HCT116 (cell line): ENCODE results near the gene ANKZF1. TPM values are rescaled to one million over a fixed set of nuclear protein-coding genes. Genes with fewer than 3 reads are reported as not detected.

Experiments used
- ATAC-seq: fragments of 200-7000 bp; cut with Tn5 transposase; 2 replicates; pipeline ENCODE4 v1.9.1; 2020; ENCODE audit warnings: mild to moderate bottlenecking, moderate library complexity
- BruUV-seq: library from RNA; stranded (reverse); fragments of 400-500 nt; replicated peaks from 2 replicates; lab custom pipeline; 2021; lab: Mats Ljungman, UMichigan
- CTCF ChIA-PET: fragments of 300-600 bp; sonication (Branson Sonifier 250); formaldehyde crosslinking; loops from one replicate; lab custom pipeline; 2021; ENCODE audit warnings: antibody characterized with exemption; lab: Charles Lee
- POLR2A ChIA-PET: fragments of 300-600, 350-600 bp; sonication (Branson Sonifier 250); formaldehyde crosslinking; loops from one replicate; lab custom pipeline; 2021; ENCODE audit warnings: antibody characterized with exemption; lab: Charles Lee
- RAD21 ChIA-PET, 2 experiments: fragments of 300-600 bp; sonication (Branson Sonifier 250); formaldehyde crosslinking; loops; one replicate each; lab custom pipeline; 2023; ENCODE audit warnings: low total read pairs in 2 of 2; ENCODE audit not compliant: uncharacterized antibody in 2 of 2, unreplicated experiment in 2 of 2, low non-redundant PET in 1 of 2; lab: Charles Lee
- DNase-seq: peaks from one replicate; pipeline ENCODE4 v3.0.0-alpha.2; 2010; ENCODE audit warnings: low read depth, low spot score
- H2AFZ ChIP-seq: fragments of 200-600 bp; shearing (Covaris generic), sonication (generic); 2 replicates; pipeline ENCODE4 v1.6.1; 2017; ENCODE audit warnings: low read depth, mixed run types, mixed read lengths, antibody characterized with exemption, low read length; ENCODE audit not compliant: poor library complexity, severe bottlenecking
- H3K27ac ChIP-seq: 2 replicates; pipeline ENCODE4 v1.5.1; 2012; ENCODE audit warnings: low read depth, low read length
- H3K27me3 ChIP-seq: fragments of 200-600 bp; sonication (generic); 2 replicates; pipeline ENCODE4 v1.6.1; 2016; ENCODE audit warnings: mixed run types, low read length, mixed read lengths; ENCODE audit not compliant: insufficient read depth
- H3K36me3 ChIP-seq, 2 experiments: fragments of 200-500 bp in 1 of 2; fragments of 200-600 bp in 1 of 2; sonication (Bioruptor generic) in 1 of 2; sonication (generic) in 1 of 2; 2 replicates each; pipeline versions ENCODE4 v1.5.1 to v1.6.1; 2014 to 2016; ENCODE audit warnings: low read length in 2 of 2, inconsistent platforms in 1 of 2, mixed read lengths in 1 of 2, mixed run types in 1 of 2; ENCODE audit not compliant: insufficient read depth in 2 of 2, control insufficient read depth in 1 of 2
- H3K4me1 ChIP-seq, 2 experiments: fragments of 200-600 bp in 1 of 2; sonication (generic) in 1 of 2; 2 replicates each; pipeline versions ENCODE4 v1.5.1 to v1.6.1; 2012 to 2017; ENCODE audit warnings: low read length in 2 of 2, inconsistent platforms in 1 of 2, mild to moderate bottlenecking in 1 of 2, mixed read lengths in 1 of 2, mixed run types in 1 of 2, moderate library complexity in 1 of 2; ENCODE audit not compliant: insufficient read depth in 2 of 2, control insufficient read depth in 1 of 2
- H3K4me2 ChIP-seq: fragments of 200-600 bp; sonication (generic); 2 replicates; pipeline ENCODE4 v1.6.1; 2017; ENCODE audit warnings: mixed run types, low read length, mixed read lengths
- H3K4me3 ChIP-seq, 2 experiments: fragments of 200-600 bp in 1 of 2; sonication (generic) in 1 of 2; replicated peaks in 1 of 2; 2 replicates each; pipeline ENCODE4 v1.5.1; 2011 to 2016; ENCODE audit warnings: low read length in 2 of 2, control low read depth in 1 of 2, low read depth in 1 of 2, mild to moderate bottlenecking in 1 of 2, mixed read lengths in 1 of 2, mixed run types in 1 of 2
- H3K79me2 ChIP-seq: fragments of 200-600 bp; sonication (generic); 2 replicates; pipeline ENCODE4 v1.6.1; 2017; ENCODE audit warnings: mild to moderate bottlenecking, mixed run types, low read length, moderate library complexity, mixed read lengths; ENCODE audit not compliant: insufficient read depth
- H3K9ac ChIP-seq: fragments of 200-600 bp; sonication (generic); 2 replicates; pipeline ENCODE4 v1.6.1; 2016; ENCODE audit warnings: low read length, mixed read lengths
- H3K9me2 ChIP-seq: fragments of 200-600 bp; sonication (generic), shearing (Covaris generic); 2 replicates; pipeline ENCODE4 v1.6.1; 2017; ENCODE audit warnings: mixed run types, mild to moderate bottlenecking, moderate library complexity; ENCODE audit not compliant: insufficient read depth
- H3K9me3 ChIP-seq, 2 experiments: fragments of 200-500 bp in 1 of 2; fragments of 200-600 bp in 1 of 2; sonication (Bioruptor generic) in 1 of 2; sonication (generic) in 1 of 2; 2 replicates each; pipeline ENCODE4 v1.6.1; 2014 to 2017; ENCODE audit warnings: low read length in 2 of 2, mixed read lengths in 2 of 2, inconsistent platforms in 1 of 2, low read depth in 1 of 2, mild to moderate bottlenecking in 1 of 2, mixed run types in 1 of 2, moderate library complexity in 1 of 2; ENCODE audit not compliant: control insufficient read depth in 1 of 2, insufficient read depth in 1 of 2
- H4K20me1 ChIP-seq: fragments of 200-600 bp; sonication (generic), shearing (Covaris generic); 2 replicates; pipeline ENCODE4 v1.6.1; 2017; ENCODE audit warnings: mixed run types, mild to moderate bottlenecking, moderate library complexity; ENCODE audit not compliant: insufficient read depth
- ATF3 ChIP-seq: IDR thresholded peaks from 2 replicates; pipeline ENCODE4 v1.6.1; 2012
- CEBPB ChIP-seq: IDR thresholded peaks from 2 replicates; pipeline ENCODE4 v1.6.1; 2012; ENCODE audit warnings: low read depth
- EGR1 ChIP-seq: IDR thresholded peaks from 2 replicates; pipeline ENCODE4 v1.6.1; 2012; ENCODE audit warnings: low read depth
- ELF1 ChIP-seq: IDR thresholded peaks from 2 replicates; pipeline ENCODE4 v1.6.1; 2012; ENCODE audit warnings: low read depth, borderline replicate concordance
- EZH2 ChIP-seq: fragments of 200-600 bp; sonication (generic); IDR thresholded peaks from 2 replicates; pipeline ENCODE4 v1.6.1; 2017; ENCODE audit warnings: antibody characterized with exemption, mixed run types
- EZH2phosphoT487 ChIP-seq: fragments of 200-600 bp; IDR thresholded peaks from 2 replicates; pipeline ENCODE4 v1.6.1; 2018; ENCODE audit warnings: antibody characterized with exemption, borderline replicate concordance
- FOSL1 ChIP-seq: IDR thresholded peaks from 2 replicates; pipeline ENCODE4 v1.6.1; 2012; ENCODE audit warnings: low read depth
- JUND ChIP-seq: IDR thresholded peaks from 2 replicates; pipeline ENCODE4 v1.6.1; 2012
- POLR2A ChIP-seq: IDR thresholded peaks from 2 replicates; pipeline ENCODE4 v1.7.0; 2011; ENCODE audit warnings: borderline replicate concordance; ENCODE audit not compliant: insufficient read depth, insufficient read length; ENCODE audit errors: extremely low read depth
- POLR2AphosphoS5 ChIP-seq: IDR thresholded peaks from 2 replicates; pipeline ENCODE4 v1.6.1; 2011; ENCODE audit warnings: mild to moderate bottlenecking, low read depth, low read length, moderate library complexity
- SIN3A ChIP-seq: IDR thresholded peaks from 2 replicates; pipeline ENCODE4 v1.6.1; 2012; ENCODE audit warnings: low read depth
- SP1 ChIP-seq: IDR thresholded peaks from 2 replicates; pipeline ENCODE4 v1.6.1; 2012; ENCODE audit warnings: low read depth
- SRF ChIP-seq: IDR thresholded peaks from 2 replicates; pipeline ENCODE4 v1.6.1; 2012; ENCODE audit warnings: low read depth
- YY1 ChIP-seq: IDR thresholded peaks from 2 replicates; pipeline ENCODE4 v1.6.1; 2011; ENCODE audit warnings: low read length, low read depth, moderate library complexity, mild to moderate bottlenecking; ENCODE audit not compliant: insufficient replicate concordance; ENCODE audit errors: extremely low read depth
- ZBTB33 ChIP-seq: IDR thresholded peaks from 2 replicates; pipeline ENCODE4 v1.6.1; 2011; ENCODE audit warnings: mild to moderate bottlenecking, low read length, moderate library complexity; ENCODE audit not compliant: insufficient replicate concordance; ENCODE audit errors: extremely low read depth
- ZNF274 ChIP-seq: fragments of 200-500 bp; sonication (Bioruptor generic); IDR thresholded peaks from 2 replicates; pipeline ENCODE4 v1.6.1; 2014; ENCODE audit warnings: mild to moderate bottlenecking, low read depth, low read length, inconsistent platforms
- intact Hi-C: fragments of 100-400 bp; cut with micrococcal nuclease; formaldehyde crosslinking; loops from 2 replicates; pipeline ENCODE4 v1.10.0; 2022
- total RNA-seq: library from RNA; stranded (reverse); gene quantifications from one replicate; pipeline ENCODE4 v1.2.1, GENCODE V29; 2021; ENCODE audit not compliant: unreplicated experiment
- TF ChIP-seq, protein P1 (sequence below): IDR thresholded peaks from 2 replicates; pipeline ENCODE4 v1.6.1; 2012; ENCODE audit warnings: low read depth
- TF ChIP-seq, protein P2 (sequence below): IDR thresholded peaks from 2 replicates; pipeline ENCODE4 v1.6.1; 2012

Gene ANKZF1
- total RNA-seq, 1 experiment from 2014 or later, result 64.7 TPM

GRCh38 chr2:219261024-219261855 is 31.6 kb downstream of the ANKZF1 start:
- Histone ChIP-seq H3K9me3 (no peaks in the 10 kb centered on the region), H3K9ac (no peak overlapping the region), H3K9me2 (no peaks in the 10 kb centered on the region), H2AFZ (no peak overlapping the region), H3K27ac (no peak overlapping the region), H3K27me3 (peaks cover 4% of the 10 kb centered on the region; the same call in 1 of the 2 replicates), H3K36me3 (no peaks in the 10 kb centered on the region), H3K4me2 (no peak overlapping the region), H3K4me1 (no peaks in the 10 kb centered on the region), H4K20me1 (no peaks in the 10 kb centered on the region), H3K4me3 (no peak overlapping the region), H3K79me2 (no peaks in the 10 kb centered on the region)
- TF ChIP-seq CEBPB, result no peak
- TF ChIP-seq EGR1, result no peak
- TF ChIP-seq POLR2AphosphoS5, result no peak
- no peak for TF ChIP-seq ATF3
- TF ChIP-seq SRF, result no peak
- no peak for TF ChIP-seq POLR2A
- no peak for TF ChIP-seq EZH2phosphoT487
- no peak for TF ChIP-seq ZBTB33
- no peak for TF ChIP-seq SP1
- TF ChIP-seq YY1, result no peak
- no peak for TF ChIP-seq ZNF274
- TF ChIP-seq, protein P1, sequence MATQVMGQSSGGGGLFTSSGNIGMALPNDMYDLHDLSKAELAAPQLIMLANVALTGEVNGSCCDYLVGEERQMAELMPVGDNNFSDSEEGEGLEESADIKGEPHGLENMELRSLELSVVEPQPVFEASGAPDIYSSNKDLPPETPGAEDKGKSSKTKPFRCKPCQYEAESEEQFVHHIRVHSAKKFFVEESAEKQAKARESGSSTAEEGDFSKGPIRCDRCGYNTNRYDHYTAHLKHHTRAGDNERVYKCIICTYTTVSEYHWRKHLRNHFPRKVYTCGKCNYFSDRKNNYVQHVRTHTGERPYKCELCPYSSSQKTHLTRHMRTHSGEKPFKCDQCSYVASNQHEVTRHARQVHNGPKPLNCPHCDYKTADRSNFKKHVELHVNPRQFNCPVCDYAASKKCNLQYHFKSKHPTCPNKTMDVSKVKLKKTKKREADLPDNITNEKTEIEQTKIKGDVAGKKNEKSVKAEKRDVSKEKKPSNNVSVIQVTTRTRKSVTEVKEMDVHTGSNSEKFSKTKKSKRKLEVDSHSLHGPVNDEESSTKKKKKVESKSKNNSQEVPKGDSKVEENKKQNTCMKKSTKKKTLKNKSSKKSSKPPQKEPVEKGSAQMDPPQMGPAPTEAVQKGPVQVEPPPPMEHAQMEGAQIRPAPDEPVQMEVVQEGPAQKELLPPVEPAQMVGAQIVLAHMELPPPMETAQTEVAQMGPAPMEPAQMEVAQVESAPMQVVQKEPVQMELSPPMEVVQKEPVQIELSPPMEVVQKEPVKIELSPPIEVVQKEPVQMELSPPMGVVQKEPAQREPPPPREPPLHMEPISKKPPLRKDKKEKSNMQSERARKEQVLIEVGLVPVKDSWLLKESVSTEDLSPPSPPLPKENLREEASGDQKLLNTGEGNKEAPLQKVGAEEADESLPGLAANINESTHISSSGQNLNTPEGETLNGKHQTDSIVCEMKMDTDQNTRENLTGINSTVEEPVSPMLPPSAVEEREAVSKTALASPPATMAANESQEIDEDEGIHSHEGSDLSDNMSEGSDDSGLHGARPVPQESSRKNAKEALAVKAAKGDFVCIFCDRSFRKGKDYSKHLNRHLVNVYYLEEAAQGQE, result no peak
- TF ChIP-seq SIN3A, result no peak
- no peak for TF ChIP-seq ELF1
- no peak for TF ChIP-seq EZH2
- no peak for TF ChIP-seq JUND
- TF ChIP-seq, protein P2, sequence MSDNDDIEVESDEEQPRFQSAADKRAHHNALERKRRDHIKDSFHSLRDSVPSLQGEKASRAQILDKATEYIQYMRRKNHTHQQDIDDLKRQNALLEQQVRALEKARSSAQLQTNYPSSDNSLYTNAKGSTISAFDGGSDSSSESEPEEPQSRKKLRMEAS, result no peak
- no peak for TF ChIP-seq FOSL1
- DNase-seq, result no peak
- ChIA-PET POLR2A (interaction anchor here (0.8 to 1.4 kb wide), 2 partner anchors 9 to 13 kb away, joined by 3 to 4 read pairs; partner anchors contain the start of gene TUBA4B), CTCF (interaction anchor here (1.0 to 2.3 kb wide), 3 partner anchors 17 to 34 kb away, joined by 3 to 8 read pairs (median 6); partner anchors contain the start of gene DNAJB2), RAD21 (no interaction called here)
- BruUV-seq, result no TSS peak
- ATAC-seq, result no peak
- intact Hi-C loops, result no loop called here
